Lung (tissue), 12 donors: ENCODE data around the gene SLC8B1. TPM values are rescaled to one million over a fixed set of nuclear protein-coding genes. Genes with fewer than 3 reads are reported as not detected.

ENCODE experiments used
- ATAC-seq: fragments of 200-7000 bp; cut with Tn5 transposase; one replicate; pipeline ENCODE4 v1.9.1; 2020; ENCODE audit warnings: moderate number of reproducible peaks; ENCODE audit not compliant: insufficient read depth, low FRiP score
- DNase-seq, 3 donors: peaks; one replicate each; pipeline ENCODE4 v3.0.0-alpha.2; 2013 to 2017
- H3K27ac ChIP-seq, 2 donors: one replicate each; pipeline ENCODE4 v1.5.1; 2013; ENCODE audit warnings: mild to moderate bottlenecking in 2 of 2, moderate library complexity in 2 of 2, control low read depth in 1 of 2, inconsistent platforms in 1 of 2, low read depth in 1 of 2, low read length in 1 of 2
- H3K27me3 ChIP-seq, 3 donors: one replicate each; pipeline ENCODE4 v1.5.1; 2013; ENCODE audit warnings: low read length in 2 of 3; ENCODE audit not compliant: control insufficient read depth in 3 of 3, insufficient read depth in 3 of 3
- H3K36me3 ChIP-seq, 4 donors: one replicate each; pipeline ENCODE4 v1.5.1; 2013; ENCODE audit warnings: low read length in 4 of 4, mild to moderate bottlenecking in 1 of 4, moderate library complexity in 1 of 4; ENCODE audit not compliant: control insufficient read depth in 4 of 4, insufficient read depth in 4 of 4
- H3K4me1 ChIP-seq, 5 donors: one replicate each; pipeline ENCODE4 v1.5.1; 2013; ENCODE audit warnings: low read length in 5 of 5, mild to moderate bottlenecking in 2 of 5, moderate library complexity in 1 of 5; ENCODE audit not compliant: control insufficient read depth in 5 of 5, insufficient read depth in 5 of 5
- H3K4me3 ChIP-seq: one replicate; pipeline ENCODE4 v1.5.1; 2013; ENCODE audit warnings: mild to moderate bottlenecking, control low read depth, moderate library complexity
- H3K9ac ChIP-seq, 2 donors: one replicate each; pipeline ENCODE4 v1.5.1; 2013; ENCODE audit warnings: low read length in 2 of 2, control low read depth in 1 of 2; ENCODE audit not compliant: insufficient read depth in 1 of 2
- H3K9me3 ChIP-seq, 4 donors: one replicate each; pipeline ENCODE4 v1.5.1; 2013; ENCODE audit warnings: low read length in 3 of 4, mild to moderate bottlenecking in 1 of 4, moderate library complexity in 1 of 4; ENCODE audit not compliant: control insufficient read depth in 4 of 4, insufficient read depth in 3 of 4
- WGBS, 2 donors: extraction: QIAGEN DNeasy Blood & Tissue Kit; methylation state at CpG; one replicate each; pipeline ENCODE4 v1.1.7; 2013; 5-methylcytosine and 5-hydroxymethylcytosine counted together
- polyA plus RNA-seq, 2 donors: library from polyadenylated mRNA; stranded (reverse); fragments of 200-250 nt; gene quantifications; one replicate each; pipeline ENCODE4 v1.2.1, GENCODE V29; 2013
- total RNA-seq, 2 donors: library from RNA; depleted of rRNA in 1 of 2; stranded (reverse); fragments of >200 nt in 1 of 2; gene quantifications; one replicate each; pipeline ENCODE4 v1.2.1, GENCODE V29; 2014 to 2021
- TF ChIP-seq, protein P1 (sequence below): IDR thresholded peaks from 2 replicates; pipeline ENCODE4 v1.5.1; 2012; ENCODE audit warnings: mild to moderate bottlenecking; ENCODE audit errors: control extremely low read depth, extremely low read depth
- donor health status: control.
- donor health status: control.
- donor health status: Bipolar disorder and iron deficiency.
- donor health status: healthy.
- donor health status: DM: yes; HTN: yes; CAD: no.

SLC8B1 gene
- total and polyA plus RNA-seq, 4 donors: 21.8 to 44.8 (median 32.1) TPM

GRCh38 chr12:113365639-113366395 lies 30.9 kb upstream of the SLC8B1 start:
- Histone ChIP-seq H3K9me3 (no peaks in the 10 kb centered on the region), H3K9ac (no peak overlapping the region), H3K27me3 (no peaks in the 10 kb centered on the region), H3K27ac (no peak overlapping the region), H3K4me3 (no peak overlapping the region), H3K36me3 (peaks cover 0 to 4% (median 2%) of the 10 kb centered on the region in 4 donors), H3K4me1 (peaks cover 0 to 2% (median 0%) of the 10 kb centered on the region in 5 donors)
- 89 to 94% methylated on average over 7 of the region's 7 CpGs for whole genome bisulfite sequencing, 2 donors
- DNase-seq (no peak), ATAC-seq (no peak)
- TF ChIP-seq, protein P1, sequence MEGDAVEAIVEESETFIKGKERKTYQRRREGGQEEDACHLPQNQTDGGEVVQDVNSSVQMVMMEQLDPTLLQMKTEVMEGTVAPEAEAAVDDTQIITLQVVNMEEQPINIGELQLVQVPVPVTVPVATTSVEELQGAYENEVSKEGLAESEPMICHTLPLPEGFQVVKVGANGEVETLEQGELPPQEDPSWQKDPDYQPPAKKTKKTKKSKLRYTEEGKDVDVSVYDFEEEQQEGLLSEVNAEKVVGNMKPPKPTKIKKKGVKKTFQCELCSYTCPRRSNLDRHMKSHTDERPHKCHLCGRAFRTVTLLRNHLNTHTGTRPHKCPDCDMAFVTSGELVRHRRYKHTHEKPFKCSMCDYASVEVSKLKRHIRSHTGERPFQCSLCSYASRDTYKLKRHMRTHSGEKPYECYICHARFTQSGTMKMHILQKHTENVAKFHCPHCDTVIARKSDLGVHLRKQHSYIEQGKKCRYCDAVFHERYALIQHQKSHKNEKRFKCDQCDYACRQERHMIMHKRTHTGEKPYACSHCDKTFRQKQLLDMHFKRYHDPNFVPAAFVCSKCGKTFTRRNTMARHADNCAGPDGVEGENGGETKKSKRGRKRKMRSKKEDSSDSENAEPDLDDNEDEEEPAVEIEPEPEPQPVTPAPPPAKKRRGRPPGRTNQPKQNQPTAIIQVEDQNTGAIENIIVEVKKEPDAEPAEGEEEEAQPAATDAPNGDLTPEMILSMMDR: no peak

DNA sequence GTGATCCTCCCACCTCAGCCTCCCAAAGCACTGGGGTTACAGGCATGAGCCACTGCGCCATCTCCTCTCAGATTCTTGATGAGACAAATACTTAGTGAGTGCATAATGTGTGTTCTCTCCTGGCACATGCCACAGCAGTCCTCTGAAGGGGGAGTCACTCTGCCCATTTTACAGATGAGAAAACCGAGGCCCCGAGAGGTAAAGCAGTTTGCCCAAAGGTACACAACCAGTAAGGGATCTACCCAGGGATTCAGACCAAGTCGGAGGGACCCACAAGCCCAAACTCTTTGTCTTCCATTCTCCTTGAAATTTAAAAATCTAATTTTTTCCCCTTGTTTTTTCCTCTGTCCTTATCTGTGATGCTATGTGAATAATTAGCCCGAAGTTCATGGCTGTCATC lies 29.8 kb upstream of the SLC8B1 start:
- Histone ChIP-seq H3K4me3 (no peak overlapping the region), H3K36me3 (peaks cover 0 to 4% (median 0%) of the 10 kb centered on the region in 4 donors), H3K9ac (no peak overlapping the region), H3K4me1 (peaks cover 0 to 7% (median 2%) of the 10 kb centered on the region in 5 donors), H3K27me3 (no peaks in the 10 kb centered on the region), H3K9me3 (no peaks in the 10 kb centered on the region), H3K27ac (no peak overlapping the region)
- DNase-seq: no peak
- WGBS, 2 donors: 97 to 99% methylated on average over 5 of the region's 5 CpGs
- TF ChIP-seq, protein P1: no peak
- no peak for ATAC-seq

GRCh38 chr12:113361574-113362370 lies 26.9 kb upstream of the SLC8B1 start:
- Histone ChIP-seq H3K9ac (no peak overlapping the region), H3K27me3 (no peaks in the 10 kb centered on the region), H3K36me3 (peaks cover 0 to 4% (median 0%) of the 10 kb centered on the region in 4 donors), H3K9me3 (no peaks in the 10 kb centered on the region), H3K27ac (no peak overlapping the region), H3K4me3 (no peak overlapping the region), H3K4me1 (peaks cover 0 to 11% (median 6%) of the 10 kb centered on the region in 5 donors)
- TF ChIP-seq, protein P1: no peak
- ATAC-seq: no peak
- no peak for DNase-seq
- 43 to 66% methylated on average over 12 of the region's 12 CpGs for WGBS, 2 donors
